ENCODE data around the gene TMEM250.
"Not testable (repeated sequence)": the region's sequence is repeated elsewhere in the genome, so short reads cannot be mapped to it uniquely, and the experiment has no call there.

TMEM250 gene

GRCh38 chr9:136151848-136152542 is 33.3 kb upstream of the TMEM250 start:
- peaks cover 0 to 39% (median 0%) of the 10 kb centered on the region in 5 experiments for H3K27me3 ChIP-seq (replicated peaks in 2 of 5; ENCODE audit: control insufficient read depth in 4 of 5, insufficient read depth in 5 of 5, low read length in 4 of 5)
- no peak overlapping the region for H3K27ac ChIP-seq (ENCODE audit: insufficient read depth in 1 of 2, low read depth in 1 of 2, low read length in 2 of 2, poor library complexity in 1 of 2, severe bottlenecking in 2 of 2)
- WGBS (ENCODE audit: insufficient coverage) = 98% methylated on average over 15 of the region's 27 CpGs
- ChIA-PET CTCF (interaction anchor here (1.3 to 1.7 kb wide), 3 partner anchors 8 to 30 kb away, joined by 3 to 5 read pairs (median 3); no protein-coding TSS in a partner anchor), POLR2A (interaction anchor here (0.6 kb wide), 1 partner anchor 11 kb away, joined by 3 read pairs; no protein-coding TSS in a partner anchor)
- H3K9me3 ChIP-seq (ENCODE audit: control extremely low read depth in 1 of 5, control insufficient read depth in 4 of 5, insufficient read depth in 2 of 5, low read depth in 1 of 5, low read length in 4 of 5) = no peaks in the 10 kb centered on the region
- no peak overlapping the region for H3K4me3 ChIP-seq (ENCODE audit: control insufficient read depth in 1 of 7, extremely low read depth in 1 of 7, insufficient read depth in 4 of 7, low read depth in 2 of 7, low read length in 6 of 7)
- no peaks in the 10 kb centered on the region for H3K36me3 ChIP-seq (ENCODE audit: control insufficient read depth in 4 of 4, insufficient read depth in 4 of 4, low read length in 3 of 4)
- DNase-seq = no peak
- H3K4me1 ChIP-seq (ENCODE audit: control extremely low read depth in 1 of 4, control insufficient read depth in 4 of 4, insufficient read depth in 4 of 4, low read length in 3 of 4) = no peaks in the 10 kb centered on the region

GRCh38 chr9:136151214-136151804 is 32.6 kb upstream of the TMEM250 start:
- no peak for DNase-seq
- no peaks in the 10 kb centered on the region for H3K9me3 ChIP-seq (ENCODE audit: control extremely low read depth in 1 of 5, control insufficient read depth in 4 of 5, insufficient read depth in 2 of 5, low read depth in 1 of 5, low read length in 4 of 5)
- H3K27me3 ChIP-seq (replicated peaks in 2 of 5; ENCODE audit: control insufficient read depth in 4 of 5, insufficient read depth in 5 of 5, low read length in 4 of 5) = peaks cover 0 to 34% (median 2%) of the 10 kb centered on the region in 5 experiments
- no peaks in the 10 kb centered on the region for H3K36me3 ChIP-seq (ENCODE audit: control insufficient read depth in 4 of 4, insufficient read depth in 4 of 4, low read length in 3 of 4)
- no peak overlapping the region for H3K27ac ChIP-seq (ENCODE audit: insufficient read depth in 1 of 2, low read depth in 1 of 2, low read length in 2 of 2, poor library complexity in 1 of 2, severe bottlenecking in 2 of 2)
- ChIA-PET CTCF (interaction anchor here (1.3 to 1.7 kb wide), 2 partner anchors 13 to 29 kb away, joined by 3 to 5 read pairs; no protein-coding TSS in a partner anchor), POLR2A (interaction anchor here (0.6 kb wide), 1 partner anchor 10 kb away, joined by 3 read pairs; no protein-coding TSS in a partner anchor)
- 67% methylated on average over 25 of the region's 25 CpGs for WGBS (ENCODE audit: insufficient coverage)
- H3K4me1 ChIP-seq (ENCODE audit: control extremely low read depth in 1 of 4, control insufficient read depth in 4 of 4, insufficient read depth in 4 of 4, low read length in 3 of 4) = no peaks in the 10 kb centered on the region
- no peak overlapping the region for H3K4me3 ChIP-seq (ENCODE audit: control insufficient read depth in 1 of 7, extremely low read depth in 1 of 7, insufficient read depth in 4 of 7, low read depth in 2 of 7, low read length in 6 of 7)

GRCh38 chr9:136150664-136151213 is 32.1 kb upstream of the TMEM250 start:
- peak in 1 of 3 donors; percentile 28 for DNase-seq
- 89% methylated on average over 7 of the region's 7 CpGs for WGBS (ENCODE audit: insufficient coverage)

GRCh38 chr9:136149853-136150252 is 31.2 kb upstream of the TMEM250 start:
- H3K27me3 ChIP-seq (replicated peaks in 2 of 5; ENCODE audit: control insufficient read depth in 4 of 5, insufficient read depth in 5 of 5, low read length in 4 of 5) = peaks cover 0 to 32% (median 2%) of the 10 kb centered on the region in 5 experiments
- no peak overlapping the region for H3K27ac ChIP-seq (ENCODE audit: insufficient read depth in 1 of 2, low read depth in 1 of 2, low read length in 2 of 2, poor library complexity in 1 of 2, severe bottlenecking in 2 of 2)
- ChIA-PET POLR2A (no interaction called here), CTCF (no interaction called here)
- H3K4me1 ChIP-seq (ENCODE audit: control extremely low read depth in 1 of 4, control insufficient read depth in 4 of 4, insufficient read depth in 4 of 4, low read length in 3 of 4) = no peaks in the 10 kb centered on the region
- H3K4me3 ChIP-seq (ENCODE audit: control insufficient read depth in 1 of 7, extremely low read depth in 1 of 7, insufficient read depth in 4 of 7, low read depth in 2 of 7, low read length in 6 of 7) = no peak overlapping the region
- DNase-seq = no peak
- WGBS (ENCODE audit: insufficient coverage) = 97% methylated on average over 8 of the region's 9 CpGs
- H3K9me3 ChIP-seq (ENCODE audit: control extremely low read depth in 1 of 5, control insufficient read depth in 4 of 5, insufficient read depth in 2 of 5, low read depth in 1 of 5, low read length in 4 of 5) = no peaks in the 10 kb centered on the region
- no peaks in the 10 kb centered on the region for H3K36me3 ChIP-seq (ENCODE audit: control insufficient read depth in 4 of 4, insufficient read depth in 4 of 4, low read length in 3 of 4)

More at GRCh38 chr9:136150664-136151213, 32.1 kb upstream of the TMEM250 start:
- H3K36me3 ChIP-seq (ENCODE audit: control insufficient read depth in 4 of 4, insufficient read depth in 4 of 4, low read length in 3 of 4); H3K4me3 ChIP-seq (ENCODE audit: control insufficient read depth in 1 of 7, extremely low read depth in 1 of 7, insufficient read depth in 4 of 7, low read depth in 2 of 7, low read length in 6 of 7); H3K27ac ChIP-seq (ENCODE audit: insufficient read depth in 1 of 2, low read depth in 1 of 2, low read length in 2 of 2, poor library complexity in 1 of 2, severe bottlenecking in 2 of 2); H3K9me3 ChIP-seq (ENCODE audit: control extremely low read depth in 1 of 5, control insufficient read depth in 4 of 5, insufficient read depth in 2 of 5, low read depth in 1 of 5, low read length in 4 of 5); POLR2A ChIA-PET; H3K4me1 ChIP-seq (ENCODE audit: control extremely low read depth in 1 of 4, control insufficient read depth in 4 of 4, insufficient read depth in 4 of 4, low read length in 3 of 4): not testable (repeated sequence)
- H3K27me3 ChIP-seq (replicated peaks in 2 of 5; ENCODE audit: control insufficient read depth in 4 of 5, insufficient read depth in 5 of 5, low read length in 4 of 5) = peaks cover 0 to 33% (median 2%) of the 10 kb centered on the region in 5 experiments
- CTCF ChIA-PET = interaction anchor here (1.3 to 1.7 kb wide), 2 partner anchors 12 to 28 kb away, joined by 3 to 5 read pairs; no protein-coding TSS in a partner anchor

DNA sequence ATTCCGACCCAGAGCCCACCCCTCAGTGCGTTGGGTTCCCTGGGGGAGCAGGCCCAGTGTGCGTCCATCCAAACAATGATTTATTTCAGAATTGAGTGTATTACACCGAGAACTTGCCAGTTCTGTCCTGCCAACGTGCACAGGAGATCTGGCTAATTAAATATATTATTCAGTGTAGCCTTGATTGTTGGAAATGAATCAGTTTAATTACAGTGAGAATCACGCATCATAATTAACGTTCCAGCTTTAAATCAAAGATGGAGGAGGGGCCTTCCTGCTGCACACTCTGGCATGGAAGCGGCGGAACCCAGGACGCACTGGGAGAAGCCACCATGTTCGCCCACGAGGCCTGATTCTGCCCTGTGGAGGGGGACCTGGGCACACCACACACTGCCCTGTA is 30.7 kb upstream of the TMEM250 start:
- Histone ChIP-seq H3K4me1 (ENCODE audit: control extremely low read depth in 1 of 4, control insufficient read depth in 4 of 4, insufficient read depth in 4 of 4, low read length in 3 of 4) (no peaks in the 10 kb centered on the region), H3K27me3 (replicated peaks in 2 of 5; ENCODE audit: control insufficient read depth in 4 of 5, insufficient read depth in 5 of 5, low read length in 4 of 5) (peaks cover 0 to 30% (median 2%) of the 10 kb centered on the region in 5 experiments), H3K27ac (ENCODE audit: insufficient read depth in 1 of 2, low read depth in 1 of 2, low read length in 2 of 2, poor library complexity in 1 of 2, severe bottlenecking in 2 of 2) (no peak overlapping the region), H3K4me3 (ENCODE audit: control insufficient read depth in 1 of 7, extremely low read depth in 1 of 7, insufficient read depth in 4 of 7, low read depth in 2 of 7, low read length in 6 of 7) (no peak overlapping the region), H3K36me3 (ENCODE audit: control insufficient read depth in 4 of 4, insufficient read depth in 4 of 4, low read length in 3 of 4) (no peaks in the 10 kb centered on the region), H3K9me3 (ENCODE audit: control extremely low read depth in 1 of 5, control insufficient read depth in 4 of 5, insufficient read depth in 2 of 5, low read depth in 1 of 5, low read length in 4 of 5) (no peaks in the 10 kb centered on the region)
- ChIA-PET POLR2A (no interaction called here), CTCF (no interaction called here)
- WGBS (ENCODE audit: insufficient coverage) = 87% methylated on average over 11 of the region's 12 CpGs
- DNase-seq = no peak

DNA sequence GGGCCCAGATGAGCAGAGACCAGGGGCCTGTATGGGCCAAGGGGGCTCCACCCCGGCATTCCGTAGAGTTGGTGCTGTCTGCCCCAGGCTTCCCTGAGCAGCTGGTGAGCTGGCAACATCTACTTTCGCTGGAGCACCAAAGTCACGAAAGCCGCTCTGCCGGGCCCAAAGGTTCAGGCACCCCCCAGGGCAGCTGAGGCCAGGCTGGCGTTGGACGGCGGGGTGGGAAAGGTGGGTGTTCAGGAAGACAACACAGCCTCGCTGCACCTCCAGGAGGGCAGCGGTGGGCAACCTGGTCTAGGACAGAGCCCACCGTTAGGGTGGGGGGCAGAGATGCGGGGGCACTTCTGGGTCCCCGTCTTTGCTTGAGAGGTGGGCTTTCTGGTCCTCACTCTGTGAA is 30.1 kb upstream of the TMEM250 start:
- ChIA-PET POLR2A (no interaction called here), CTCF (no interaction called here)
- no peaks in the 10 kb centered on the region for H3K9me3 ChIP-seq (ENCODE audit: control extremely low read depth in 1 of 5, control insufficient read depth in 4 of 5, insufficient read depth in 2 of 5, low read depth in 1 of 5, low read length in 4 of 5)
- DNase-seq = no peak
- 92% methylated on average over 14 of the region's 14 CpGs for WGBS (ENCODE audit: insufficient coverage)
- H3K4me3 ChIP-seq (ENCODE audit: control insufficient read depth in 1 of 7, extremely low read depth in 1 of 7, insufficient read depth in 4 of 7, low read depth in 2 of 7, low read length in 6 of 7) = no peak overlapping the region
- H3K27ac ChIP-seq (ENCODE audit: insufficient read depth in 1 of 2, low read depth in 1 of 2, low read length in 2 of 2, poor library complexity in 1 of 2, severe bottlenecking in 2 of 2) = no peak overlapping the region
- no peaks in the 10 kb centered on the region for H3K4me1 ChIP-seq (ENCODE audit: control extremely low read depth in 1 of 4, control insufficient read depth in 4 of 4, insufficient read depth in 4 of 4, low read length in 3 of 4)
- H3K36me3 ChIP-seq (ENCODE audit: control insufficient read depth in 4 of 4, insufficient read depth in 4 of 4, low read length in 3 of 4) = no peaks in the 10 kb centered on the region
- peaks cover 0 to 30% (median 2%) of the 10 kb centered on the region in 5 experiments for H3K27me3 ChIP-seq (replicated peaks in 2 of 5; ENCODE audit: control insufficient read depth in 4 of 5, insufficient read depth in 5 of 5, low read length in 4 of 5)
